GM10847 (cell line): ENCODE results near the gene PCTP.

Experiments used
- POLR2A ChIP-seq: IDR thresholded peaks from 2 replicates; pipeline ENCODE4 v1.6.1; 2011; ENCODE audit not compliant: insufficient read length; ENCODE audit errors: extremely low read depth

PCTP gene

GRCh38 chr17:55762086-55762858 is 11.4 kb downstream of the PCTP start:
- no peak for TF ChIP-seq POLR2A

DNA sequence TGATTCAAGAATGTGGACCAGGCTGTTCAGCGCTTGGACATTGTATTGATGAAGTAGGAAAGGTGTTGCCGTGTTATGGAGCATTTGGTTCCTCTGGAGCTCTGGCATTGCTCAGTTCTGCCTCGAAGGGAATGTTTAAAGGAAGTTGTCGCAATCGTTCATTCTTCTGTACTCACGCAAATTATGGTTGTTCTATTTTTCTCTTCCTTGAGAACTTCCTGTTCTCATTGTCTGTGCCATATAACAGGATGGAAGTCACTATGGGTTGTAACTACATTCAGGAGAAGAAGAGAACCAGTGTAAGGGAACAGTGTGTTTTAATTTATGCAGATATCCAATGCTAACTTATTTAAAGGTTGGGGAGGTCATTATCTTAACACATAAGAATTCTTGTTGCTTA is 13.0 kb downstream of the PCTP start:
- TF ChIP-seq POLR2A, result no peak

DNA sequence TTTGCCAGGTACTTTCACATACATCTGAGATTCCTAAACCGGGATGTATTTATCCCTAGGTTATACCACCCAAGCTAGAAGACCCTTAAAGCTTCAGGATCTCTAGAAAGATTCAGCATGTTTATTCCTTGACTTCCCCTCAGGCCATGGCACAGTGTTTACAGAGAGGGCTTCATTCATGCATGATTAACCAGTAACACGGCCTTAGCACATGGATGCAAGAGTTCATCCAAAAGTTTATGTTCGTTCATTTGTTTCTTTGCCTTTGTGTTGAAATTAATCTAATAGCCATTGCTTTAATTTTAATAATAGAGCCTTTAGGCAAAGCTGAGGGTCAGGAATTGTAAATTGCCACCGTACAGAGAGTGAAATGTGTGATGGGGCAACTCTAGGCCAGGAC is 13.8 kb downstream of the PCTP start:
- no peak for TF ChIP-seq POLR2A

- TF ChIP-seq POLR2A, result no peak
Observed at GRCh38 chr17:55765472-55765871, 14.6 kb downstream of the PCTP start.

DNA sequence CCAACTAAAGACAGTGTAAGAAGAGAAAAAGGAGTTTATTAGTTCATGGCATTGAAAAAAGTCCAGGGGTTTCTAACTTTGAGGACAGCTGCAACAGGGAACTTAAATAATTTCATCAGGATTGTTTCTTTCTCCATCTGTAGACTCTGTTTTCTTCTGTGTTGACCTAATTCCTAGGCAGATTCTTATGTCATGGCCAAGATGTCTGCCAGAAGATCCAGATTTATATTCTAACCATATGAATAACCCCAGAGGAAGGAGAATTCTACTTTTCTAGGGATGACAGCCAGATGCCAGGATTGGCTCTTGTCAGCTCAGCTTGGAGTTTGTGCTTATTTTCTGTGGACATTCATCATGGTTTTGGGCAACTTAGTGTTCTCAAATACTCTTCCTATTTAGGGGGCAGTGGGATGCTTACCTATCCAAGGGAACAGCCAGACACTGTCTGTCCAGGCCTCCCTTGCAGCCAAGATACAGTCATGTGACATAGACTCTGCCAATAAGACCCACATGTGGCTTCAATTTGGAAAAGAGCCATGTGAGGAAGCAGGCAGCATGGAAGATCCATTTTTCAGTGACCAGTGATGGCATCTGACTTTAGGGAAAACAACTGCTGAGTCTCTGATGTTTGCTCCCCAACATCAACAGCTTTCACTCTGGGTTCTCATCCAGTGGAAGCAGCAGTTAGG is 18.2 kb downstream of the PCTP start:
- no peak for TF ChIP-seq POLR2A

DNA sequence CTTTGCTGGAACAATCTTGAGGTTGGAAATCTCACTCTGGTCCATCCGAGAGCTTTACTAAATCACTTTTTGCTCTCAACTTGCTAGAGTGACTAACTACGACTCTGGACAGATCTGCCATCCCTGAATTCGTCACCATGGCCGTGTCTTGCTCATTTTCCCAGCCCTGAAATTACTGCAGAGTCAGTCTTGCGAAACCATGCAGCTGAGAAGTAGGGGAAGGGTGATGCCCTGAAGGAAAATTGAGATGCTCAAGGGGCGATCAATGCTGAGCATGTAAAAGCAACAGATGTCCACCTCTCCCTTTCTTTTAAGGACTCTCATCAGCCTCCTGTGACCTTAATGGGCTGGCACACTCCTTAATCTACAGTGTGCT is 18.8 kb downstream of the PCTP start:
- no peak for TF ChIP-seq POLR2A

GRCh38 chr17:55770196-55770870 is 19.5 kb downstream of the PCTP start:
- no peak for TF ChIP-seq POLR2A

DNA sequence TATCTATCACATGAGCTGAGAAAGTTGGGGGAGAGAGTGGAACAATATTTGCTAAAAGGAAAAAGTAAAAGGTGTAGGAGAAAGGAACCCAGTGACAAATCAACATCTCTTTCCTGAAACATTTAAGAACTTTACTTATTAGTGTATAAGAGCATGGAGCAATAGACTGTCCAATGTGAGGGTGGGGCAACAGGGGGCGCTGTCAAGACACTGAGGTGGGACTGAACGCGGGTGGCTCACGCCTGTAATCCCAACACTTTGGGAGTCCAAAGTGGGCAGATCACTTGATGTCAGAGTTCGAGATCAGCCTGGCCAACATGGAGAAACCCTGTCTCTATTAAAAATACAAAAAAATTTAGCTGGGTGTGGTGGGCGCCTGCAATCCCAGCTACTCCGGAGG is 21.2 kb downstream of the PCTP start:
- no peak for TF ChIP-seq POLR2A

DNA sequence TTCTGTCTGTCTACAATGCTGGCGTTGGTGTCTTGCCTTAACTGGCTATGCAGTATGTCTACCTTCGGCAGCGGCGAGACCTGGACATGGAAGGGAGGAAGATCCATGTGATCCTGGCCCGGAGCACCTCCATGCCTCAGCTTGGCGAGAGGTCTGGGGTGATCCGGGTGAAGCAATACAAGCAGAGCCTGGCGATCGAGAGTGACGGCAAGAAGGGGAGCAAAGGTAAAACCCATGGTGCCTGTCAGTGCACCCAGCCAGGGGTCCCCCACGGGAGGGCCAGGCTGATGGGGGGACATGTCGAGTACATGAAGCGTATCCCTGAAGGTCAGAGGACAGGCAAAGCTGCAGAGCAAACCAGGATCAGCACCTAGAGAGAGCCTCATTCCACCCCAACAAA is 22.8 kb downstream of the PCTP start:
- no peak for TF ChIP-seq POLR2A

GRCh38 chr17:55774846-55775271 is 24.0 kb downstream of the PCTP start:
- TF ChIP-seq POLR2A, result no peak

DNA sequence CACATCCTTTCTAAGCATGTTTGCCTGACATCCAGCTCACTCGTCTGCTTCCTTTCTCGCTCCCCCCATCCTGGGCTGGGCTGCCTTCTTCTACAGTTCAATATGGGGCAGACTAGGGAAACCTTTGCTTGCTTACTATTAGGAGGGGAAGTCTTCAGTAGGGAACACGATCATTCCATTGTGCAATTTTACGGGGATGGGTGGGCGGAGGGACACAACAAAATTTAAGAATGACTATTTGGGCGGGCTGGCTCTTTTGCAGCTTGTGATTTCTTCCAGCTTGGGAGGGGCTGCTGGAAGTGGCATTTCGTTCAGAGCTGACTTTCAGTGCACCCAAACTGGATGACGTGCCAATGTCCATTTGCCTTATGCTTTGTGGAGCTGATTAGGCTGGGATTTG is 25.4 kb downstream of the PCTP start:
- no peak for TF ChIP-seq POLR2A

GRCh38 chr17:55777471-55777971 is 26.7 kb downstream of the PCTP start:
- TF ChIP-seq POLR2A, result no peak

DNA sequence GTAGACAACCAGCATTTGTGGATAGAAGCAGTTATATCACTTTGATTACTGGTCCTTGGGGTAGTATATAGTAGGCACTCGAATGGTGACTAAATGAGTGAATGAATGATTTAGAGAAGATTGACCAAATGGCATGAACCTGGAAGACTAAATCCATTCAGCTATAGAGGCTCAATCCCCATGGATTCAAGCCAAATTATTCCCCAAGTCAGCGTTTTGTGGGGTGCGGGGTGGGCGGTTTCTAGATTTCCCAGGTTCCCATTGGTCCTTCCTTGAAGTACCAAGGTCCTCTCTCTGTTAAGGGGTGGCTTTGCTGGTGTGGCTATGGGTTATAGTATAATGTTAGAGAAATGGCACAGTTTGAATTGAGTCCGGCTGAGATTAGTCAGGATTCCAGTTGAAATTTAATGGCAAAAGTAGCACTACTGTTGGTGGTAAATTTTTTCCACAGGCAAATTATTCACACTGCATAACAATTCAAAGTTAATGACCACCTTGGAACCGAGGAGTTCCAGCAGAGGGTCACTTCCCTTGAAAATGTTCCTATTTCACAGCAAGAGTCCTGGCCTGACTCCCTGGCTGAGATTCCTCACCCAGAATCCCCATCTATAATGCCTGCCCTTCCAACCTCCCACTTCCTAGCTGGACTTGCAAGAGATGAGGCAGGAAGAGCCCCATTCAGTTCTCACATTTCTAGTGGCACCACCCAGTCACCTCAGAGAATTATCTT is 27.7 kb downstream of the PCTP start:
- no peak for TF ChIP-seq POLR2A

- no peak for TF ChIP-seq POLR2A
Observed at GRCh38 chr17:55783684-55784245, 32.9 kb downstream of the PCTP start.

- no peak for TF ChIP-seq POLR2A
Observed at GRCh38 chr17:55784666-55785065, 33.8 kb downstream of the PCTP start.
